VCaP (cell line): ENCODE measurements around the gene CLEC14A.

Experiments used
- H3K27ac ChIP-seq: fragments of 450-650 bp; 2 replicates; pipeline ENCODE4 v1.5.1; 2017
- TF ChIP-seq, protein P1 (sequence below): fragments of 450-650 bp; conservative IDR thresholded peaks from 2 replicates; pipeline ENCODE4 v1.5.1; 2017; ENCODE audit warnings: mild to moderate bottlenecking, moderate library complexity

Gene CLEC14A

DNA sequence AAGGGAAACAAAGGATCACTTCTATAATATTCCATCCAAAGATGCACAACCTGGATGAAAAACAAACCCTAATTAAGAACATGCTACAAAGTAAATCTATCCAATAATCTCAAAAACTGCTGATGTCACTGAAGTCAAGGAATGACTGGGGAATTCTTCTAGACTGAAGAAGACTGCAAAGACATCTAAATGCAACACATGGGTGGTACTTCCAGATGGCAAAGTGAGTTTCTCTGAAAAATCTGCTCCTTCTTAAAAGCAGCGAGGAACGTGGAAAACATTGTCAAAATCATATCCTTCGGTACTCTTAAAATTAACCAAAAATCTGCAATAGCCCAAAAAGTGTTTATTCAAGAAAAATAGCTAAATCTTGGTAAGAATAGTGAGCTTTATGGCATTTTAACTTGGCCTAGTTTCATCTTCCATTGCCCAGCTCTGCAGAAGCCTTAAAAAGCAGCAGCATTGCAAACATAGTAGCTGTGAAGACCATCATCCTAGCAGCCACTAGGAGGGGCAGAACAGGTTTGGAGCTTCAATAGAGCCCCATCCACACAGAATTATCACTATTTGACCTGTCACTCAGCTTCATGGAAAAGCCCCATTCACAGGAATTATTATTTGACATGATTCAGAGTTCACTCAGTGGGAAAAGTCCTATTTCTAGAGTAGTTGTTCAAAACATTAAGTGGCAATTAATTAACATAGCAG, 7.4 kb downstream of the CLEC14A start:
- TF ChIP-seq, protein P1, sequence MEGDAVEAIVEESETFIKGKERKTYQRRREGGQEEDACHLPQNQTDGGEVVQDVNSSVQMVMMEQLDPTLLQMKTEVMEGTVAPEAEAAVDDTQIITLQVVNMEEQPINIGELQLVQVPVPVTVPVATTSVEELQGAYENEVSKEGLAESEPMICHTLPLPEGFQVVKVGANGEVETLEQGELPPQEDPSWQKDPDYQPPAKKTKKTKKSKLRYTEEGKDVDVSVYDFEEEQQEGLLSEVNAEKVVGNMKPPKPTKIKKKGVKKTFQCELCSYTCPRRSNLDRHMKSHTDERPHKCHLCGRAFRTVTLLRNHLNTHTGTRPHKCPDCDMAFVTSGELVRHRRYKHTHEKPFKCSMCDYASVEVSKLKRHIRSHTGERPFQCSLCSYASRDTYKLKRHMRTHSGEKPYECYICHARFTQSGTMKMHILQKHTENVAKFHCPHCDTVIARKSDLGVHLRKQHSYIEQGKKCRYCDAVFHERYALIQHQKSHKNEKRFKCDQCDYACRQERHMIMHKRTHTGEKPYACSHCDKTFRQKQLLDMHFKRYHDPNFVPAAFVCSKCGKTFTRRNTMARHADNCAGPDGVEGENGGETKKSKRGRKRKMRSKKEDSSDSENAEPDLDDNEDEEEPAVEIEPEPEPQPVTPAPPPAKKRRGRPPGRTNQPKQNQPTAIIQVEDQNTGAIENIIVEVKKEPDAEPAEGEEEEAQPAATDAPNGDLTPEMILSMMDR: no peak
- no peak overlapping the region for H3K27ac ChIP-seq

DNA sequence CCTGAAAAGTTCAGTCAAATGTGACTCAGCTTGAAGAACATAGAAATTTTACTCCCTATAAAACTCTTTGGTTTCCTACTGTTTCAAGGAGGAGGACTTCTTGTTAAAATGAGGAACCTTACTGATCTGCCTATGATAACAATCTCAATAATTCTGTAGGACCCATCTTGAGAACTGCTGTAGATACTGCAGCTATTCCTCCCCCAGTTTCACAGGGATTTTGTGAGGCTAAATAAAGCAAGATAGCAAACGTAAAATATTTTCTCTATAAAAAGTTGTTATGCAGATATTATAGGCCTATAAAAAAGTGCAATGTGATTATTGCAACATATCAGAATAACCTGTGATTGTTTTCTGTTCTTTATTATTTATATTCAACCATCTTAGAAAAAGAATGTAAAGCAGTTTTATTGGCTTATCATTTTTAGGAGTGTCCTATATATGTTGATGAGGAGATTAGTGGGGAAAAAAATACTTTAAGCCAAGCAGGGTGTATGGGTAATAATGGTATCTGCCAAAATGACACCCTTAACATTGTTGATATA, 12.1 kb downstream of the CLEC14A start:
- H3K27ac ChIP-seq: peak overlapping the region; percentile 83
- TF ChIP-seq, protein P1: no peak

DNA sequence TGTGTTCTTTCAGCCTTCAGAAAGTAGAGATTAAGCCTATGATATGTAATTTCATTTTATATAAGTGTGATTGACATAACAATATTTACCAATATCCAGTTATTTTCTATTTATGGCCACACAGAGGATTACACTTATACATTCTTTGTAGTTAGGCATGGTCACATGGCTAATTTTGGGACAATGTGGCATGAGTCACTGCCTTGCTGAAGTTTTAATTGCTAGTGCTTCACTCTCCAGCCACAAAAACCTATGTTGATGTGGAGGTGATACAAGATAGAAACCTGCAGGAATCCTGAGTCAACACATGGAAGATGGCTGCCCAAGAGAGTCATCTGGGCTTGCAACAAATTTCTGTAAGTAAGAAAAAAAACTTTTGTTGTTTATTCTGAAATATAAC, 17.0 kb downstream of the CLEC14A start:
- TF ChIP-seq, protein P1: no peak
- no peak overlapping the region for H3K27ac ChIP-seq

DNA sequence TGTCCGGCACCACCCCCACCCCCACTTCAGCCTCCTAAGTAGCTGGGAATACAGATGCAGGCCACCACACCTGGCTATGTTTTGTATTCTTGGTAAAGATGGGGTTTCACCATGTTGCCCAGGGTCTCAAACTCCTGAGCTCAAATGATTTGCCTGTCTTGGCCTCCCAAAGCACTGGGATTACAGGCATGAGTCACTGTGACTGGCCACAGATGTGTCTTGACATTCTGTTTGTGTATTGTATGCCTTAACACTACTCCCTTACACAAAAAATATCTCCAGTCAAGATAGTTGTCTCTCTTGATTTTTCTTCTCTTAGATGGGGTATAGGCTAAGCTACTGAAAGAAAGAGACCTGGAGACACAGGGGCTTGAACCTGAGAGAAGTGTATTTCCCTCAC, 17.6 kb downstream of the CLEC14A start:
- H3K27ac ChIP-seq: no peak overlapping the region
- TF ChIP-seq, protein P1: no peak

DNA sequence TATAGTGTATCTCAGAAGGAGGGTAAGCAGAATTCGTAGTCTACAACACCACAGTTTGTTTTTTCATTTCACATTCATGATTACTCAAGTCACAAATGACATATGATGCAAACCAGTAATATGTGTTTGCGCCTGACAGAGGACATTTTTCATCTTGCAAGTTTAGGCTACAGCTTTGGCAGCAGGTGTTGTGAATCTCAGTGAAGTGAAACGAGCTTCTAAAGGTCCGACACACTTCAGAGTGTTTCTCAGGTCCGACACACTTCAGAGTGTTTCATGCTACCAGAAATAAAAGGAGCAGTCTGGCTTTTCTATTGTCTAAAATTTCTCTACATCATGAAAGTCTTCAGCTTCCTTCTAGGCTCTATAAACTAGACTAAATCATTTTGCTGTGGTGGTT, 22.7 kb downstream of the CLEC14A start:
- no peak overlapping the region for H3K27ac ChIP-seq
- TF ChIP-seq, protein P1: no peak

DNA sequence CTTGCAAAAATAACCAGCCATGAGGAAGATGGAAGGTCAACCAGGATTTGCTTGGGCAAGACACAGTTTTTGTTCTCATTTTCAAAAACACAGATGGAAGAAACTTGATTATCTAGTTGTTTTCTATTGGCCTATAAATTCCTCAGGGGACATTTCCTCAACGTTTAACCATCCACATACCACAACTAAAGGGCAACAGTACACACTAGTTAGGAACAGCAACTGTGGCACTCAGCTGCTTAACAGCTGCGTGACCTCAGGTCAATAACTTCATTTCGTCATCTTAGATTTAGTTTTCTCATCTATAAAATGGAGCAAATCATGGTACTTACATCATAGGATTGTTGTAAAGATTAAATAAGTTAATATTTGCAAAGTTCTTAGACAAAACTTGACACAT, 29.5 kb downstream of the CLEC14A start:
- TF ChIP-seq, protein P1: no peak
- H3K27ac ChIP-seq: no peak overlapping the region

DNA sequence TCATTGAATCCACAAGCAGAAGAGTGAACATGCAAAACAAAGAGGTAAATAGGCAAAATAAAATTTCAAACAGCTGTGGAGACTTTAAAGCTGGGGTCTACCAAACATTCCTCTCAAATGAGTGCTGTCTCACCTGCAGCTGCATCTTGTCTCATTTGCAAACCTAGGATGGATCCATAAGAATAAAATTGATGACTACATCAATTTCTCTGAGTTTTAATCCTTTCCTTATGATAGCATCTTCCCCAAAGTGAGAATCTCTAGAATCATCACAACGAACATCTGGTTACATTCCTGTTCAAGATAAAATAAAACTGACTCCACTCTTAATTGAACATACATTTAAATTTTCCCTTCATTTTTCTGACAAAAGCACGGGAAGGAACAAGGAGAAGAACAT, 29.9 kb downstream of the CLEC14A start:
- no peak overlapping the region for H3K27ac ChIP-seq
- TF ChIP-seq, protein P1: no peak
